PC-3 (cell line): ENCODE data around the gene ADAMTS17. TPM values are rescaled to one million over a fixed set of nuclear protein-coding genes. Genes with fewer than 3 reads are reported as not detected.
"Not testable (repeated sequence)": the region's sequence is repeated elsewhere in the genome, so short reads cannot be mapped to it uniquely, and the experiment has no call there.

ENCODE experiments used
- ATAC-seq: fragments of 200-7000 bp; cut with Tn5 transposase; 2 replicates; pipeline ENCODE4 v1.9.1; 2020; ENCODE audit warnings: mild to moderate bottlenecking, moderate library complexity
- BruUV-seq: library from RNA; stranded (reverse); fragments of 400-500 nt; replicated peaks from 2 replicates; lab custom pipeline; 2021; lab: Mats Ljungman, UMichigan
- CTCF ChIA-PET: fragments of 300-600 bp; sonication (Branson Sonifier 250); formaldehyde crosslinking; loops from one replicate; lab custom pipeline; 2022; ENCODE audit warnings: antibody characterized with exemption; lab: Charles Lee
- POLR2A ChIA-PET: fragments of 300-600 bp; sonication (Branson Sonifier 250); formaldehyde crosslinking; loops from one replicate; lab custom pipeline; 2022; ENCODE audit warnings: antibody characterized with exemption; ENCODE audit not compliant: unreplicated experiment; lab: Charles Lee
- DNase-seq: peaks from one replicate; pipeline ENCODE4 v3.0.0-alpha.2; 2015
- H2AFZ ChIP-seq: fragments of 300-600 bp; sonication (generic); 2 replicates; pipeline ENCODE4 v1.6.0; 2016; ENCODE audit warnings: antibody characterized with exemption, low read length
- H3F3A ChIP-seq: fragments of 300-600 bp; sonication (generic); one replicate; pipeline ENCODE4 v1.6.0; 2017; ENCODE audit warnings: antibody characterized with exemption, low read length, control low read depth, mild to moderate bottlenecking; ENCODE audit not compliant: unreplicated experiment
- H3K27ac ChIP-seq: fragments of 300-600 bp; sonication (generic); 2 replicates; pipeline ENCODE4 v1.5.1; 2016; ENCODE audit warnings: mild to moderate bottlenecking, low read length
- H3K27me3 ChIP-seq: fragments of 300-600 bp; sonication (generic); 2 replicates; pipeline ENCODE4 v1.6.1; 2016; ENCODE audit warnings: low read length, mixed read lengths
- H3K36me3 ChIP-seq: fragments of 300-600 bp; sonication (generic); 2 replicates; pipeline ENCODE4 v1.6.1; 2016; ENCODE audit warnings: low read depth, mixed run types, low read length, mixed read lengths
- H3K4me1 ChIP-seq: fragments of 300-600 bp; sonication (generic); 2 replicates; pipeline ENCODE4 v1.5.1; 2016; ENCODE audit warnings: low read length; ENCODE audit not compliant: insufficient read depth
- H3K4me2 ChIP-seq: fragments of 300-600 bp; sonication (generic); 2 replicates; pipeline ENCODE4 v1.6.0; 2016; ENCODE audit warnings: low read length
- H3K4me3 ChIP-seq: fragments of 300-600 bp; sonication (generic); 2 replicates; pipeline ENCODE4 v1.5.1; 2016; ENCODE audit warnings: mild to moderate bottlenecking, low read length, mixed read lengths
- H3K79me2 ChIP-seq: fragments of 300-600 bp; sonication (generic); 2 replicates; pipeline ENCODE4 v1.6.1; 2017; ENCODE audit warnings: low read length, mixed read lengths
- H3K9ac ChIP-seq: fragments of 300-600 bp; sonication (generic); 2 replicates; pipeline ENCODE4 v1.6.0; 2016; ENCODE audit warnings: mild to moderate bottlenecking, low read length
- H3K9me2 ChIP-seq: fragments of 300-600 bp; sonication (generic); replicated peaks from 2 replicates; pipeline ENCODE4 v1.6.1; 2016; ENCODE audit warnings: mixed run types, low read length, mixed read lengths
- H3K9me3 ChIP-seq: fragments of 300-600 bp; sonication (generic); 2 replicates; pipeline ENCODE4 v1.6.1; 2016; ENCODE audit warnings: low read length, mixed read lengths
- H4K20me1 ChIP-seq: fragments of 300-600 bp; sonication (generic); 2 replicates; pipeline ENCODE4 v1.6.1; 2016; ENCODE audit warnings: low read length, mixed read lengths
- EZH2 ChIP-seq: fragments of 300-600 bp; sonication (generic); IDR thresholded peaks from one replicate; pipeline ENCODE4 v1.6.1; 2017; ENCODE audit warnings: antibody characterized with exemption, mild to moderate bottlenecking, low read length; ENCODE audit not compliant: unreplicated experiment
- EZH2phosphoT487 ChIP-seq: fragments of 300-600 bp; sonication (generic); IDR thresholded peaks from 2 replicates; pipeline ENCODE4 v1.6.1; 2018; ENCODE audit warnings: mild to moderate bottlenecking, antibody characterized with exemption, low read length, borderline replicate concordance
- intact Hi-C: fragments of 100-400 bp; cut with micrococcal nuclease; formaldehyde crosslinking; loops from 2 replicates; pipeline ENCODE4 v1.9.0; 2023
- total RNA-seq: library from RNA; depleted of rRNA; stranded (reverse); fragments of >200 nt; gene quantifications from 2 replicates; pipeline ENCODE4 v1.2.3, GENCODE V29; 2014
- TF ChIP-seq, protein P1 (sequence below): fragments of 300-600 bp; sonication (generic); conservative IDR thresholded peaks from 2 replicates; pipeline ENCODE4 v1.5.1; 2017; ENCODE audit warnings: antibody characterized with exemption, low read depth, mild to moderate bottlenecking, low read length

Gene ADAMTS17
- total RNA-seq, 1 experiment from 2014 or later, result 6.9 TPM

DNA sequence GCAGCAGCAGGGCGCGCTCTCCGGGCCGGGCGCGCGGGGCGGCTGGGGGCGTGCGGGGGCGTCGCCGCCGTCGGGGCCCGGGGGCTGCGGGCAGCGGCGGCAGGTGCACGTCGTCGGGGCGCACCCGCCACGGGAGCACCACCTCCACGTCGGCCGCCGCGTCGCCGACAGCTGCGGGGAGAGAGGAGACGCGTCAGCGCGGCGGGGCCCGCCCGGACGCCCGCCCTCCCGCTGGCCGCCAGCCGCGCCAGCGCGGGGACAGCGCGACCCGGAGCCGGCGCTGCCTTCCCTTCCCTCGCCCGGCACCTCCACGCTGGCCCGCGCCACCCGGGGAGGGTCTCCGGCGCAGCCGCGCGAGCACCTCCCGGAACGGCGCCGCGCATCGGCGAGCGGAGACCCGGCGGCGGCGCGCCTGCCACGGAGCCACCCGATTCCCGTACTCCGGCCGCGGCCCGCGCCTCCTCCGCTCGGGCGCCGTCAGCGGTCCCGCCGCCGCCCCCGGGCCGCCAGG lies 481 bp downstream of the ADAMTS17 start:
- H3F3A ChIP-seq, result no peaks in the 10 kb centered on the region
- intact Hi-C loops, result no loop called here
- no peaks in the 10 kb centered on the region for H4K20me1 ChIP-seq
- CTCF ChIA-PET, result no interaction called here
- peak overlapping the region; percentile 51; the same call in 1 of the 2 replicates for H3K9ac ChIP-seq
- H3K9me2 ChIP-seq, result no peaks in the 10 kb centered on the region
- no peak overlapping the region for H3K27ac ChIP-seq
- no peak for TF ChIP-seq EZH2phosphoT487
- TF ChIP-seq, protein P1, sequence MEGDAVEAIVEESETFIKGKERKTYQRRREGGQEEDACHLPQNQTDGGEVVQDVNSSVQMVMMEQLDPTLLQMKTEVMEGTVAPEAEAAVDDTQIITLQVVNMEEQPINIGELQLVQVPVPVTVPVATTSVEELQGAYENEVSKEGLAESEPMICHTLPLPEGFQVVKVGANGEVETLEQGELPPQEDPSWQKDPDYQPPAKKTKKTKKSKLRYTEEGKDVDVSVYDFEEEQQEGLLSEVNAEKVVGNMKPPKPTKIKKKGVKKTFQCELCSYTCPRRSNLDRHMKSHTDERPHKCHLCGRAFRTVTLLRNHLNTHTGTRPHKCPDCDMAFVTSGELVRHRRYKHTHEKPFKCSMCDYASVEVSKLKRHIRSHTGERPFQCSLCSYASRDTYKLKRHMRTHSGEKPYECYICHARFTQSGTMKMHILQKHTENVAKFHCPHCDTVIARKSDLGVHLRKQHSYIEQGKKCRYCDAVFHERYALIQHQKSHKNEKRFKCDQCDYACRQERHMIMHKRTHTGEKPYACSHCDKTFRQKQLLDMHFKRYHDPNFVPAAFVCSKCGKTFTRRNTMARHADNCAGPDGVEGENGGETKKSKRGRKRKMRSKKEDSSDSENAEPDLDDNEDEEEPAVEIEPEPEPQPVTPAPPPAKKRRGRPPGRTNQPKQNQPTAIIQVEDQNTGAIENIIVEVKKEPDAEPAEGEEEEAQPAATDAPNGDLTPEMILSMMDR, result no peak
- TF ChIP-seq EZH2, result no peak
- POLR2A ChIA-PET, result no interaction called here
- peak overlapping the region; percentile 91 for H2AFZ ChIP-seq
- H3K79me2 ChIP-seq, result no peaks in the 10 kb centered on the region
- no peaks in the 10 kb centered on the region for H3K27me3 ChIP-seq
- H3K9me3 ChIP-seq, result no peaks in the 10 kb centered on the region
- H3K36me3 ChIP-seq, result no peaks in the 10 kb centered on the region
- peak overlapping the region; percentile 97 for H3K4me2 ChIP-seq
- ATAC-seq, result peak; percentile 12
- no TSS peak for BruUV-seq
- peak overlapping the region; percentile 90 for H3K4me3 ChIP-seq
- DNase-seq, result no peak
- peaks cover 20% of the 10 kb centered on the region for H3K4me1 ChIP-seq

DNA sequence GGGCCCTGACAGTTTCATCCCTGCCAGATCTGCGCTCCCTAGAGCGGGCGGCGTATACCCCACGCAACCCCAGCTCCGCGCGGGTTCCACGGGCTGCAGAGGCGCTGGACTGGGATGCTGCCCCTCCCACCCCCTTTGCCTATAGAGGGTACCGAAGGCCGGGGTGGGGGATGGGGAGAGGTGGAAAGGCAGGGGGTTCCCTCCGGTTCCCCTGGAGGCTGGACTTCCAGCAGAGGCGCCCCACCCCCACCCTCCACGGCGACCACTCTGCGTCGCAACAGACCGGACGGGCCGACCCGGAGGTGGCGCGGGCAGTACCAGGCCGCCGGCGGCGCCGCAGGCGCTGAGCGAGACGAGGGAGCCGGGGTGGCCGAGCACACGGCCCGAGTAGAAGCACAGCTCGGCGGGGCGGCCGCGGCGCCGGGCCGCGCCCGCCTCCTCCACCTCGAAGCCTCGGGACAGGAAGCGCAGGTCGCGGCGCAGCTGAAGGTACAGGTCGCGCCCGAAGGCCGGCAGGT lies 995 bp downstream of the ADAMTS17 start:
- no peak overlapping the region for H2AFZ ChIP-seq
- BruUV-seq, result no TSS peak
- no peak for TF ChIP-seq EZH2
- TF ChIP-seq, protein P1, result no peak
- no peak for TF ChIP-seq EZH2phosphoT487
- H3K27ac ChIP-seq, result no peak overlapping the region
- DNase-seq (no peak), ATAC-seq (no peak; the same call in 1 of the 2 replicates)
- H3K79me2 ChIP-seq, result no peaks in the 10 kb centered on the region
- no peaks in the 10 kb centered on the region for H3K27me3 ChIP-seq
- ChIA-PET POLR2A (no interaction called here), CTCF (no interaction called here)
- no peaks in the 10 kb centered on the region for H3K9me3 ChIP-seq
- H3F3A ChIP-seq, result no peaks in the 10 kb centered on the region
- intact Hi-C loops, result no loop called here
- H3K4me2 ChIP-seq, result peak overlapping the region; percentile 69
- peak overlapping the region; percentile 52; the same call in 1 of the 2 replicates for H3K4me3 ChIP-seq
- no peaks in the 10 kb centered on the region for H3K36me3 ChIP-seq
- H3K4me1 ChIP-seq, result peaks cover 20% of the 10 kb centered on the region
- H4K20me1 ChIP-seq, result no peaks in the 10 kb centered on the region
- H3K9ac ChIP-seq, result no peak overlapping the region
- H3K9me2 ChIP-seq, result no peaks in the 10 kb centered on the region

DNA sequence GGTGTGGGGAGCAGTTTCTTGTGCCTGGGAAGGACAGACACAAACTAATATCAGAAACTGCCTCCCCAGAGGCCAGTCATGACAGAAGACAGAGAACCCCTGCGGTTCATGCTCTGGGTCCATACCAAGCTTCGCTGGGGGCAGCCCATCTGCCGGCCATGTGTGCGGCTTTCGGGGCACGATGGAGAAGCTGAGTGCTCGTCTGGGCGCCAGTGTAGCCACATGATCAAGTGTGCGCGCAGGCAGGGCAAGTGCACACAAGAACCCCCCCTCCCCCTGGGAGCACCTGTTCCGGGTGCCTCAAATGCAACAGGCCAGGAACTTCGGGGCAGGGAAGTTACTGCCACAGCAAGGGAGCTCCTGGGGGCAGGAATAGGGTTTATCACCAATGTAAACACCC lies 1.8 kb downstream of the ADAMTS17 start:
- TSS peak; percentile 56 for BruUV-seq
- CTCF ChIA-PET, result interaction anchor here (1.4 kb wide), 1 partner anchor 10 kb away, joined by 5 read pairs; no protein-coding TSS in a partner anchor
- H3K79me2 ChIP-seq, result no peaks in the 10 kb centered on the region
- ATAC-seq (no peak), DNase-seq (no peak)
- no peak overlapping the region for H3K4me3 ChIP-seq
- H3K27ac ChIP-seq, result no peak overlapping the region
- no peaks in the 10 kb centered on the region for H3F3A ChIP-seq
- intact Hi-C loops, result loop anchor here (1.0 to 2.0 kb wide), 3 partner anchors 297 to 411 kb away; no protein-coding TSS in a partner anchor
- no peaks in the 10 kb centered on the region for H3K9me3 ChIP-seq
- H4K20me1 ChIP-seq, result no peaks in the 10 kb centered on the region
- H2AFZ ChIP-seq, result no peak overlapping the region
- peaks cover 20% of the 10 kb centered on the region for H3K4me1 ChIP-seq
- no peaks in the 10 kb centered on the region for H3K27me3 ChIP-seq
- no peaks in the 10 kb centered on the region for H3K9me2 ChIP-seq
- no peak overlapping the region for H3K9ac ChIP-seq
- H3K36me3 ChIP-seq, result no peaks in the 10 kb centered on the region
- TF ChIP-seq EZH2phosphoT487 (no peak), EZH2 (no peak)
- H3K4me2 ChIP-seq, result no peak overlapping the region; the same call in 1 of the 2 replicates
- POLR2A ChIA-PET, result interaction anchor here (0.7 kb wide), 1 partner anchor 262 kb away, joined by 22 read pairs; the partner anchor contains the start of gene LINS1

DNA sequence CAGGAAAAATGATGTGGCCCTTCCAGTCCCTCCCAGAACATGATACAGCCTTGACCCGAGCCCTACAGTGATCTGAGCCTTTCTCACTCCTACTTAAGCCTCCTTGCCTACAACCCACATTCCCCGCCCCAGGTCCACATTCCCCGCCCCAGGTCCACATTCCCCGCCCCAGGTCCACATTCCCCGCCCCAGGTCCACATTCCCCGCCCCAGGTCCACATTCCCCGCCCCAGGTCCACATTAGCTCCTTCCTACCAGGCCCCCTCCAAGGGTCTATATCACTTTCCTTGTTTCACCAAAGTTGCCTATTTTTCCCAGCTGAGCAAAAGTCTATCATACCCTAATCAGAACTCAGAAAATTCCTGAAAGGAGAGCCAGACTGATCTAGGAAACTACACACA lies 2.3 kb downstream of the ADAMTS17 start:
- peak overlapping the region; percentile 52 for H3K4me2 ChIP-seq
- H3K4me1 ChIP-seq, result peaks cover 20% of the 10 kb centered on the region
- not testable (repeated sequence) for H3K9me2 ChIP-seq, BruUV-seq, H3K27ac ChIP-seq, H3K27me3 ChIP-seq, H4K20me1 ChIP-seq, H3K9ac ChIP-seq, H3K79me2 ChIP-seq, H2AFZ ChIP-seq, H3K9me3 ChIP-seq, DNase-seq, H3K4me3 ChIP-seq, H3F3A ChIP-seq, H3K36me3 ChIP-seq
- ChIA-PET CTCF (interaction anchor here (0.5 to 1.4 kb wide), 5 partner anchors 11 to 411 kb away, joined by 3 to 6 read pairs (median 4); no protein-coding TSS in a partner anchor), POLR2A (interaction anchor here (0.7 kb wide), 1 partner anchor 262 kb away, joined by 22 read pairs; the partner anchor contains the start of gene LINS1)
- peak; percentile 17 for ATAC-seq
- intact Hi-C loops, result loop anchor here (1.0 to 2.0 kb wide), 3 partner anchors 296 to 411 kb away; no protein-coding TSS in a partner anchor
